SK-N-SH (cell line): ENCODE data around the gene BUD31. TPM values are rescaled to one million over a fixed set of nuclear protein-coding genes. Genes with fewer than 3 reads are reported as not detected.

Experiments used
- CTCF ChIA-PET: fragments of 300-600, 350-600 bp; formaldehyde crosslinking; extraction: SDS; loops from one replicate; lab custom pipeline; 2021; lab: Yijun Ruan, JAX
- POLR2A ChIA-PET: fragments of 350-600 bp; sonication (Branson Sonifier 250); formaldehyde crosslinking; extraction: SDS; loops from one replicate; lab custom pipeline; 2020; ENCODE audit warnings: antibody characterized with exemption, inconsistent platforms; lab: Yijun Ruan, JAX
- DNase-seq: peaks from one replicate; pipeline ENCODE4 v3.0.0; 2012
- H2AFZ ChIP-seq: fragments of 200-600 bp; sonication (generic); 2 replicates; pipeline ENCODE4 v1.8.1; 2016; ENCODE audit warnings: antibody characterized with exemption, mild to moderate bottlenecking, low read depth
- H3F3A ChIP-seq: fragments of 200-600 bp; sonication (generic); replicated peaks from 2 replicates; pipeline ENCODE3; 2016; ENCODE audit warnings: antibody characterized with exemption, mild to moderate bottlenecking; ENCODE audit not compliant: insufficient read depth
- H3K27ac ChIP-seq, 2 experiments: fragments of 200-500 bp in 1 of 2; fragments of 200-600 bp in 1 of 2; sonication (Bioruptor generic) in 1 of 2; sonication (generic), shearing (Covaris generic) in 1 of 2; 2 replicates each; pipeline versions ENCODE4 v1.5.1 to v1.6.1; 2014 to 2016; ENCODE audit warnings: low read depth in 2 of 2, inconsistent platforms in 1 of 2, low read length in 1 of 2, mild to moderate bottlenecking in 1 of 2, mixed read lengths in 1 of 2
- H3K27me3 ChIP-seq: fragments of 200-600 bp; sonication (generic), shearing (Covaris generic); 2 replicates; pipeline ENCODE4 v1.6.1; 2016; ENCODE audit warnings: mixed run types; ENCODE audit not compliant: insufficient read depth
- H3K36me3 ChIP-seq, 2 experiments: fragments of 200-500 bp in 1 of 2; fragments of 200-600 bp in 1 of 2; sonication (Bioruptor generic) in 1 of 2; sonication (generic) in 1 of 2; replicated peaks in 1 of 2; 2 replicates each; pipeline versions ENCODE3 to v1.5.1; 2014 to 2016; ENCODE audit warnings: low read length in 1 of 2, mild to moderate bottlenecking in 1 of 2; ENCODE audit not compliant: insufficient read depth in 2 of 2, control insufficient read depth in 1 of 2
- H3K4me1 ChIP-seq, 2 experiments: fragments of 200-500 bp in 1 of 2; fragments of 200-600 bp in 1 of 2; sonication (Bioruptor generic) in 1 of 2; sonication (generic), shearing (Covaris generic) in 1 of 2; 2 replicates each; pipeline versions ENCODE4 v1.5.1 to v1.6.1; 2014 to 2016; ENCODE audit warnings: low read depth in 1 of 2, low read length in 1 of 2, mixed run types in 1 of 2; ENCODE audit not compliant: insufficient read depth in 2 of 2, control insufficient read depth in 1 of 2
- H3K4me2 ChIP-seq: fragments of 200-600 bp; sonication (generic), shearing (Covaris generic); 2 replicates; pipeline ENCODE4 v1.6.1; 2017; ENCODE audit warnings: mixed run types
- H3K4me3 ChIP-seq, 2 experiments: fragments of 200-500 bp in 1 of 2; fragments of 200-600 bp in 1 of 2; sonication (Bioruptor generic) in 1 of 2; sonication (generic), shearing (Covaris generic) in 1 of 2; 2 replicates each; pipeline versions ENCODE4 v1.5.1 to v1.8.1; 2014 to 2016; ENCODE audit warnings: low read depth in 2 of 2, inconsistent platforms in 1 of 2, low read length in 1 of 2, mild to moderate bottlenecking in 1 of 2, mixed read lengths in 1 of 2, moderate library complexity in 1 of 2
- H3K79me2 ChIP-seq: fragments of 200-600 bp; sonication (generic); 2 replicates; pipeline ENCODE4 v1.8.1; 2017; ENCODE audit warnings: mild to moderate bottlenecking; ENCODE audit not compliant: insufficient read depth
- H3K9ac ChIP-seq: fragments of 200-600 bp; sonication (generic); 2 replicates; pipeline ENCODE4 v1.6.1; 2017; ENCODE audit warnings: mixed run types
- H3K9me2 ChIP-seq: fragments of 200-600 bp; sonication (generic); 2 replicates; pipeline ENCODE4 v1.6.1; 2017; ENCODE audit warnings: mixed run types
- H3K9me3 ChIP-seq: fragments of 200-600 bp; sonication (generic); 2 replicates; pipeline ENCODE4 v1.6.1; 2017; ENCODE audit warnings: mixed run types, mild to moderate bottlenecking, moderate library complexity
- H4K20me1 ChIP-seq: fragments of 200-600 bp; sonication (generic); 2 replicates; pipeline ENCODE4 v1.6.1; 2017; ENCODE audit warnings: mild to moderate bottlenecking, mixed run types; ENCODE audit not compliant: insufficient read depth
- EP300 ChIP-seq, 2 experiments: IDR thresholded peaks; 2 replicates each; pipeline versions ENCODE4 v1.4.0 to v1.6.1; 2012; ENCODE audit warnings: borderline replicate concordance in 1 of 2, low read depth in 1 of 2, low read length in 1 of 2
- FOSL2 ChIP-seq: IDR thresholded peaks from 2 replicates; pipeline ENCODE4 v1.4.0; 2012; ENCODE audit warnings: low read depth, mild to moderate bottlenecking, moderate library complexity, borderline replicate concordance
- JUND ChIP-seq: IDR thresholded peaks from 2 replicates; pipeline ENCODE4 v1.4.0; 2012
- MAX ChIP-seq: IDR thresholded peaks from 2 replicates; pipeline ENCODE4 v1.4.0; 2012; ENCODE audit warnings: low read depth
- MEF2A ChIP-seq: IDR thresholded peaks from 2 replicates; pipeline ENCODE4 v1.4.0; 2012; ENCODE audit warnings: low read depth, borderline replicate concordance
- NFIC ChIP-seq: IDR thresholded peaks from 2 replicates; pipeline ENCODE4 v1.4.0; 2012; ENCODE audit warnings: borderline replicate concordance
- PBX3 ChIP-seq: IDR thresholded peaks from 2 replicates; pipeline ENCODE4; 2012
- POLR2AphosphoS5 ChIP-seq: IDR thresholded peaks from 2 replicates; pipeline ENCODE4 v1.6.1; 2012; ENCODE audit warnings: low read depth, low read length
- REST ChIP-seq: IDR thresholded peaks from 2 replicates; pipeline ENCODE4 v1.6.1; 2012; ENCODE audit warnings: mild to moderate bottlenecking, low read depth, low read length, moderate library complexity
- RFX5 ChIP-seq: IDR thresholded peaks from 2 replicates; pipeline ENCODE4 v1.6.1; 2012; ENCODE audit warnings: mild to moderate bottlenecking, improper control_type of control experiment, low read length
- RXRA ChIP-seq: IDR thresholded peaks from 2 replicates; pipeline ENCODE4 v1.4.0; 2012; ENCODE audit warnings: low read depth, mild to moderate bottlenecking, borderline replicate concordance
- SIN3A ChIP-seq: IDR thresholded peaks from 2 replicates; pipeline ENCODE4 v1.6.1; 2012; ENCODE audit warnings: low read depth, mild to moderate bottlenecking, low read length, moderate library complexity, borderline replicate concordance
- TAF1 ChIP-seq: IDR thresholded peaks from 2 replicates; pipeline ENCODE4 v1.6.1; 2012; ENCODE audit warnings: low read depth, mild to moderate bottlenecking, low read length, moderate library complexity, borderline replicate concordance
- TCF12 ChIP-seq: IDR thresholded peaks from 2 replicates; pipeline ENCODE4 v1.4.0; 2012
- USF1 ChIP-seq: IDR thresholded peaks from 2 replicates; pipeline ENCODE4 v1.4.0; 2012; ENCODE audit warnings: low read depth, borderline replicate concordance
- YY1 ChIP-seq: IDR thresholded peaks from 2 replicates; pipeline ENCODE4 v1.4.0; 2012; ENCODE audit warnings: low read depth, mild to moderate bottlenecking
- ZBTB33 ChIP-seq: IDR thresholded peaks from 2 replicates; pipeline ENCODE4 v1.4.0; 2012; ENCODE audit warnings: low read depth, borderline replicate concordance
- WGBS: methylation state at CpG from one replicate; pipeline ENCODE4 v1.1.6; 2017; ENCODE audit warnings: low lambda C conversion rate; 5-methylcytosine and 5-hydroxymethylcytosine counted together
- polyA plus RNA-seq, 3 experiments: library from polyadenylated mRNA; depleted of rRNA; stranded (reverse); fragments of >200 nt; gene quantifications; 2 replicates each; pipeline ENCODE4 v1.2.3, GENCODE V29; 2012

The BUD31 gene
- polyA plus RNA-seq, 1 of the 3 experiments (the other 2 are of a cell fraction): 162 TPM

GRCh38 chr7:99362801-99363200, 46.0 kb upstream of the BUD31 start:
- H3F3A ChIP-seq: peaks cover 31% of the 10 kb centered on the region
- 0 out of 2 replicates have a peak overlapping the region, but pooled peaks have one; percentile 14 for H3K4me2 ChIP-seq
- no peaks in the 10 kb centered on the region for H3K79me2 ChIP-seq
- WGBS: 79% methylated on average over 3 of the region's 3 CpGs
- H2AFZ ChIP-seq: no peak overlapping the region
- ChIA-PET CTCF (interaction anchor here (1.2 to 1.8 kb wide), 2 partner anchors 13 to 30 kb away, joined by 3 to 4 read pairs; no protein-coding TSS in a partner anchor), POLR2A (no interaction called here)
- peaks cover 0 to 3% of the 10 kb centered on the region in 2 experiments; a peak in 2 of 4 replicates for H3K4me1 ChIP-seq
- H3K9ac ChIP-seq: no peak overlapping the region
- peaks cover 59 to 77% of the 10 kb centered on the region in 2 experiments for H3K36me3 ChIP-seq
- no peak overlapping the region for H3K4me3 ChIP-seq
- no peak for TF ChIP-seq MAX
- peak; percentile 28; the same call in 1 of the 2 replicates for TF ChIP-seq TCF12
- no peak for TF ChIP-seq USF1
- TF ChIP-seq FOSL2: peak; percentile 52
- no peaks in the 10 kb centered on the region for H3K9me3 ChIP-seq
- H3K27me3 ChIP-seq: no peaks in the 10 kb centered on the region
- H4K20me1 ChIP-seq: peaks cover 8% of the 10 kb centered on the region
- no peaks in the 10 kb centered on the region for H3K9me2 ChIP-seq
- no peak for DNase-seq
- peak overlapping the region in 1 of 2 experiments; percentile 59; a peak in 2 of 4 replicates for H3K27ac ChIP-seq

- TF ChIP-seq FOSL2 (no peak), ZBTB33 (no peak), NFIC (no peak), POLR2AphosphoS5 (no peak), TCF12 (no peak), PBX3 (no peak), EP300 (IDR thresholded peaks at IDR 0.05; ENCODE audit: borderline replicate concordance in 1 of 2, low read depth in 1 of 2, low read length in 1 of 2) (no peak), TAF1 (no peak), MEF2A (no peak), YY1 (no peak), REST (no peak), JUND (no peak), RFX5 (no peak), RXRA (no peak), SIN3A (no peak), MAX (no peak)
- no peak for DNase-seq
- Histone ChIP-seq H2AFZ (no peak overlapping the region), H3K9ac (no peak overlapping the region), H3K27ac (peak overlapping the region in 1 of 2 experiments; percentile 59; a peak in 2 of 4 replicates), H3K9me2 (no peaks in the 10 kb centered on the region), H3K4me3 (no peak overlapping the region), H3K4me2 (0 out of 2 replicates have a peak overlapping the region, but pooled peaks have one; percentile 14), H3K79me2 (no peaks in the 10 kb centered on the region), H3F3A (peaks cover 34% of the 10 kb centered on the region), H3K4me1 (peaks cover 0 to 3% of the 10 kb centered on the region in 2 experiments; a peak in 2 of 4 replicates), H3K9me3 (no peaks in the 10 kb centered on the region), H3K27me3 (no peaks in the 10 kb centered on the region), H3K36me3 (peaks cover 54 to 73% of the 10 kb centered on the region in 2 experiments), H4K20me1 (peaks cover 8% of the 10 kb centered on the region)
- POLR2A ChIA-PET: interaction anchor here (0.7 kb wide), 1 partner anchor 401 kb away, joined by 4 read pairs; no protein-coding TSS in a partner anchor
- WGBS: 92% methylated on average over 5 of the region's 5 CpGs
- CTCF ChIA-PET: interaction anchor here (1.2 kb wide), 1 partner anchor 13 kb away, joined by 3 read pairs; no protein-coding TSS in a partner anchor
Measured at GRCh38 chr7:99363286-99363685, 45.5 kb upstream of the BUD31 start.
